H9 (cell line): Measurements from ENCODE around the gene TTYH2. TPM values are rescaled to one million over a fixed set of nuclear protein-coding genes. Genes with fewer than 3 reads are reported as not detected.
A peak's percentile ranks its signal among the peaks of the same experiment; 100 is the strongest.

Experiments used
- DNase-seq: peaks from one replicate; pipeline ENCODE4 v3.0.0-alpha.2; 2017
- H2AFZ ChIP-seq: one replicate; pipeline ENCODE4 v1.6.1; 2013; ENCODE audit warnings: mild to moderate bottlenecking, low read length, control low read depth, moderate library complexity
- H2AK5ac ChIP-seq: 2 replicates; pipeline ENCODE4 v1.6.1; 2013; ENCODE audit warnings: low read length, control low read depth, mixed read lengths; ENCODE audit not compliant: insufficient read length
- H2BK120ac ChIP-seq: one replicate; pipeline ENCODE4 v1.6.1; 2013; ENCODE audit warnings: low read depth, mild to moderate bottlenecking, low read length, control low read depth, inconsistent platforms; ENCODE audit not compliant: poor library complexity, severe bottlenecking
- H2BK12ac ChIP-seq: 2 replicates; pipeline ENCODE4 v1.6.1; 2013; ENCODE audit warnings: low read length, control low read depth, mixed read lengths, low read depth; ENCODE audit not compliant: insufficient read length
- H2BK15ac ChIP-seq: 2 replicates; pipeline ENCODE4 v1.6.1; 2013; ENCODE audit warnings: low read depth, low read length, control low read depth
- H2BK20ac ChIP-seq: one replicate; pipeline ENCODE4 v1.6.1; 2013; ENCODE audit warnings: low read depth, mild to moderate bottlenecking, low read length, control low read depth, inconsistent platforms; ENCODE audit not compliant: poor library complexity, severe bottlenecking
- H2BK5ac ChIP-seq: 2 replicates; pipeline ENCODE4 v1.6.1; 2013; ENCODE audit warnings: low read length, control low read depth, mixed read lengths; ENCODE audit not compliant: insufficient read length
- H3K14ac ChIP-seq: 2 replicates; pipeline ENCODE4 v1.6.1; 2013; ENCODE audit warnings: low read length, control low read depth; ENCODE audit not compliant: insufficient read depth
- H3K18ac ChIP-seq: 2 replicates; pipeline ENCODE4 v1.6.1; 2013; ENCODE audit warnings: low read depth, mild to moderate bottlenecking, mixed read lengths, low read length, control low read depth; ENCODE audit not compliant: insufficient read length
- H3K23ac ChIP-seq: 2 replicates; pipeline ENCODE4 v1.6.1; 2013; ENCODE audit warnings: low read length, control low read depth, mixed read lengths, low read depth; ENCODE audit not compliant: insufficient read length
- H3K23me2 ChIP-seq: 2 replicates; pipeline ENCODE4 v1.6.1; 2013; ENCODE audit warnings: low read depth, mild to moderate bottlenecking, mixed read lengths, low read length, control low read depth; ENCODE audit not compliant: insufficient read length, poor library complexity, severe bottlenecking
- H3K27ac ChIP-seq: 2 replicates; pipeline ENCODE4 v1.5.1; 2013; ENCODE audit warnings: low read length, control low read depth, mixed read lengths, low read depth; ENCODE audit not compliant: insufficient read length
- H3K27me3 ChIP-seq: 2 replicates; pipeline ENCODE4 v1.6.1; 2013; ENCODE audit warnings: low read length, control low read depth, inconsistent platforms; ENCODE audit not compliant: insufficient read depth
- H3K4ac ChIP-seq: 2 replicates; pipeline ENCODE4 v1.6.1; 2013; ENCODE audit warnings: low read depth, mild to moderate bottlenecking, control low read depth, inconsistent platforms, low read length, moderate library complexity
- H3K4me1 ChIP-seq: 2 replicates; pipeline ENCODE4 v1.6.1; 2013; ENCODE audit warnings: low read length, control low read depth, inconsistent platforms; ENCODE audit not compliant: insufficient read depth
- H3K4me2 ChIP-seq: 2 replicates; pipeline ENCODE4 v1.6.1; 2013; ENCODE audit warnings: low read length, control low read depth, mixed read lengths; ENCODE audit not compliant: insufficient read length, insufficient read depth
- H3K56ac ChIP-seq: 2 replicates; pipeline ENCODE4 v1.6.1; 2013; ENCODE audit warnings: low read depth, mild to moderate bottlenecking, mixed read lengths, low read length, control low read depth; ENCODE audit not compliant: insufficient read length
- H3K79me1 ChIP-seq: 2 replicates; pipeline ENCODE4 v1.6.1; 2013; ENCODE audit warnings: low read depth, mild to moderate bottlenecking, moderate library complexity, low read length, control low read depth, inconsistent platforms; ENCODE audit not compliant: insufficient read depth, poor library complexity, severe bottlenecking
- H3K79me2 ChIP-seq: 2 replicates; pipeline ENCODE4 v1.6.1; 2013; ENCODE audit warnings: low read length, control low read depth, inconsistent platforms; ENCODE audit not compliant: insufficient read depth
- H3K9ac ChIP-seq: 2 replicates; pipeline ENCODE4 v1.6.1; 2013; ENCODE audit warnings: low read length, control low read depth, mixed read lengths; ENCODE audit not compliant: insufficient read length; ENCODE audit errors: extremely low read depth
- H3K9me3 ChIP-seq: one replicate; pipeline ENCODE4 v1.6.1; 2013; ENCODE audit warnings: low read depth, low read length, inconsistent platforms; ENCODE audit not compliant: control insufficient read depth
- H3T11ph ChIP-seq: one replicate; pipeline ENCODE4 v1.6.1; 2013; ENCODE audit warnings: mild to moderate bottlenecking, low read length, control low read depth, inconsistent platforms
- H4K20me1 ChIP-seq: one replicate; pipeline ENCODE4 v1.6.1; 2013; ENCODE audit not compliant: control insufficient read depth, insufficient read length, insufficient read depth
- H4K5ac ChIP-seq: 2 replicates; pipeline ENCODE4 v1.6.1; 2013; ENCODE audit warnings: low read depth, mild to moderate bottlenecking, mixed read lengths, low read length, control low read depth; ENCODE audit not compliant: insufficient read length
- H4K8ac ChIP-seq: replicated peaks from 2 replicates; pipeline ENCODE4 v1.6.1; 2013; ENCODE audit warnings: low read length, control low read depth, mixed read lengths, low read depth; ENCODE audit not compliant: insufficient read length
- H4K91ac ChIP-seq: 2 replicates; pipeline ENCODE4 v1.6.1; 2013; ENCODE audit warnings: low read depth, mild to moderate bottlenecking, moderate library complexity, mixed read lengths, low read length, control low read depth; ENCODE audit not compliant: insufficient read length
- H3K27ac Mint-ChIP-seq, 3 experiments: 2 replicates in 2 of 3; 3 replicates in 1 of 3; pipeline ENCODE4 v1.8.0; 2020 to 2021; ENCODE audit warnings: mixed read lengths in 3 of 3, mild to moderate bottlenecking in 1 of 3, moderate library complexity in 1 of 3
- H3K27me3 Mint-ChIP-seq: 2 replicates; pipeline ENCODE4 v1.8.0; 2021; ENCODE audit warnings: low read depth, mild to moderate bottlenecking, moderate library complexity, mixed read lengths
- H3K36me3 Mint-ChIP-seq, 3 experiments: 2 replicates in 2 of 3; 3 replicates in 1 of 3; pipeline ENCODE4 v1.8.0; 2020 to 2021; ENCODE audit warnings: low read depth in 3 of 3, mixed read lengths in 3 of 3; ENCODE audit not compliant: insufficient read depth in 1 of 3
- H3K4me1 Mint-ChIP-seq, 2 experiments: 2 replicates each; pipeline ENCODE4 v1.8.0; 2020; ENCODE audit warnings: mixed read lengths in 2 of 2
- H3K4me3 Mint-ChIP-seq, 2 experiments: 2 replicates in 1 of 2; 3 replicates in 1 of 2; pipeline ENCODE4 v1.8.0; 2020 to 2021; ENCODE audit warnings: mild to moderate bottlenecking in 2 of 2, mixed read lengths in 2 of 2, moderate library complexity in 1 of 2
- H3K9me3 Mint-ChIP-seq, 2 experiments: 2 replicates in 1 of 2; 3 replicates in 1 of 2; pipeline ENCODE4 v1.8.0; 2020; ENCODE audit warnings: mild to moderate bottlenecking in 2 of 2, mixed read lengths in 2 of 2, moderate library complexity in 1 of 2
- WGBS: extraction: QIAGEN DNeasy Blood & Tissue Kit; methylation state at CpG from one replicate; pipeline ENCODE4 v1.1.7; 2013; ENCODE audit warnings: missing lambda C conversion rate, low lambda C conversion rate, mixed read lengths; ENCODE audit not compliant: insufficient read length; ENCODE audit errors: extremely low coverage; 5-methylcytosine and 5-hydroxymethylcytosine counted together
- total RNA-seq: library from RNA; stranded (reverse); gene quantifications from 2 replicates; pipeline ENCODE4 v1.2.1, GENCODE V29; 2021
- TF ChIP-seq, protein P1 (sequence below): fragments of 200-600 bp; sonication (generic); conservative IDR thresholded peaks from 3 replicates; pipeline ENCODE4 v1.8.0; 2021; ENCODE audit warnings: antibody characterized with exemption, mild to moderate bottlenecking

The TTYH2 gene
- total RNA-seq, 1 experiment from 2014 or later, result 1.6 TPM

DNA sequence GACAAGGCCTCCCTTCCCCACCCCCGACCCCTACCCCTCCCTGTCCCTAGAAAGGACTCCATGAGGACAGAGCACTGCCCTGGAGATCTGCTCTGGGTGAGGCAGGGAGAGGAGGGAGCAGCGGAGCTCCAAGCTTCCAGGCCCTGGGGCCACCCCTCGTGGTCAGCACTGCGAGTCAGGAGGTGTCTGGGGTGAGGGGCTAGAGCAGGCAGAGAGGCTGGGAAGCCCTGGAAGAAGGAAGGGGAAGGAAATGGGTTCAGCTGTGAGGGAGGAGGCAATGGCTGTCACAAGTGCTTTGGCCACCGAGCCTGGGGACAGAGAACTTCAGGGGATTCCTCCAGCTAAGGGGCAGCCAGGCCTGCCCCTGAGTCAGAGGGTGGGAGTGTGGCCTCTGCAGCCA is 32.5 kb downstream of the TTYH2 start:
- no peak for DNase-seq

More for the DNA sequence above, 32.5 kb downstream of the TTYH2 start:
- peaks cover 29% of the 10 kb centered on the region for H3K27me3 Mint-ChIP-seq
- Histone ChIP-seq H2AFZ (no peak overlapping the region), H3K23ac (no peak overlapping the region), H2AK5ac (no peak overlapping the region), H3K4me1 (peaks cover 2% of the 10 kb centered on the region), H2BK120ac (no peak overlapping the region), H4K91ac (no peak overlapping the region), H3K4me2 (peak overlapping the region; percentile 5), H4K20me1 (no peaks in the 10 kb centered on the region), H3K14ac (no peak overlapping the region), H3K56ac (no peak overlapping the region), H4K8ac (no peak overlapping the region), H4K5ac (no peak overlapping the region), H3K27ac (no peak overlapping the region), H3K79me2 (no peaks in the 10 kb centered on the region), H2BK20ac (no peak overlapping the region), H3K18ac (no peak overlapping the region), H3K4ac (no peak overlapping the region), H3T11ph (no peak overlapping the region), H2BK12ac (no peak overlapping the region), H3K9ac (no peak overlapping the region), H2BK15ac (no peak overlapping the region), H2BK5ac (no peak overlapping the region), H3K79me1 (no peaks in the 10 kb centered on the region), H3K9me3 (no peaks in the 10 kb centered on the region), H3K27me3 (no peaks in the 10 kb centered on the region), H3K23me2 (peaks cover 4% of the 10 kb centered on the region)
- H3K9me3 Mint-ChIP-seq, result peaks cover 9 to 18% of the 10 kb centered on the region in 2 experiments
- H3K27ac Mint-ChIP-seq, result peak overlapping the region in 2 of 3 experiments; percentile 70 to 76; a peak in 1 of 7 replicates
- WGBS, result no CpG with 5 or more reads among the region's 5 CpGs
- TF ChIP-seq, protein P1, sequence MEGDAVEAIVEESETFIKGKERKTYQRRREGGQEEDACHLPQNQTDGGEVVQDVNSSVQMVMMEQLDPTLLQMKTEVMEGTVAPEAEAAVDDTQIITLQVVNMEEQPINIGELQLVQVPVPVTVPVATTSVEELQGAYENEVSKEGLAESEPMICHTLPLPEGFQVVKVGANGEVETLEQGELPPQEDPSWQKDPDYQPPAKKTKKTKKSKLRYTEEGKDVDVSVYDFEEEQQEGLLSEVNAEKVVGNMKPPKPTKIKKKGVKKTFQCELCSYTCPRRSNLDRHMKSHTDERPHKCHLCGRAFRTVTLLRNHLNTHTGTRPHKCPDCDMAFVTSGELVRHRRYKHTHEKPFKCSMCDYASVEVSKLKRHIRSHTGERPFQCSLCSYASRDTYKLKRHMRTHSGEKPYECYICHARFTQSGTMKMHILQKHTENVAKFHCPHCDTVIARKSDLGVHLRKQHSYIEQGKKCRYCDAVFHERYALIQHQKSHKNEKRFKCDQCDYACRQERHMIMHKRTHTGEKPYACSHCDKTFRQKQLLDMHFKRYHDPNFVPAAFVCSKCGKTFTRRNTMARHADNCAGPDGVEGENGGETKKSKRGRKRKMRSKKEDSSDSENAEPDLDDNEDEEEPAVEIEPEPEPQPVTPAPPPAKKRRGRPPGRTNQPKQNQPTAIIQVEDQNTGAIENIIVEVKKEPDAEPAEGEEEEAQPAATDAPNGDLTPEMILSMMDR, result no peak
- H3K4me3 Mint-ChIP-seq, result no peak overlapping the region
- H3K36me3 Mint-ChIP-seq, result peaks cover 3 to 17% (median 16%) of the 10 kb centered on the region in 3 experiments; a peak in 6 of 7 replicates
- H3K4me1 Mint-ChIP-seq, result peaks cover 27 to 43% of the 10 kb centered on the region in 2 experiments
